ENCODE results near the gene CLIP4.

Gene CLIP4

DNA sequence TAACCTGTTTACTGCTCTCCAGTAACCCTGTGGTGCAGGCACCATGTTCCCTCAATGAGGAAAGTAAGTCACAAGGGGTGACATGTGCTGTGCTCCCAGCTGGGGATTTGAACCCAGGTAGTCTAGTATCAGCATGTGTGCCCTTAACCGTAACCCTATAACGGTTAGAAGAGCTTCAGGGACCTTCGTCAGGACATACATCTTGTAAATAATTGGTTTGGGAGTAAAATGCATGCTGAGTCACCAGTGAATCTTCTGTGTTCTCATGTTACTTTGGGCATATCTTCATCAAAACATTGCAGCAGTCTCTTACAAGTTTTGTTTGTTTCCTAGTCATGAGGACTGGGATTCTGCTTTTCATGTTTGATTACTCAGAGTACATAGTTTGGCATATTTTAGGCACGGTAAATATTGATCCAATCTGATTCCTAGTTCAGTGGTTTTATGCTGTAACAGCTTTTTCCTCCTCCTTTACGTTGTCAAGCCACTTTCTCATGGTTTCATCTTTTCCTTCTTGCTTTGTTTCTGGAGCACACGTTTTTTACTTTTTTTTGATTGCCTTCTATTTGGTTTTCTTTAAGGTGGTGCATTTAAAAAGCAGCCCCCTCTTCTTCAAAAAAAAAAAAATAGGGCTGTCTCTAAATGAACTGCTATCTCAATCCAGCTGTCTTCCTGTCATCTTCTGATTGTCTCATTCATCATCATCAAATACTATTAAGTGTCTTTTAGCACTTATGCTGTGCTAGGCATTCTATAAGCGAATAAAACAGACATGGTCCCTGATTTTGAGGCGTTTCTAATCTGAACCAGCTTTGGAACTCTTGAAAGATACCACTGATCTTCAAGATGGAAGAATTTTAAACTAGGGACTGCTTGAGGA is 50.4 kb downstream of the CLIP4 start:
- Histone ChIP-seq H3K4me1 (ENCODE audit: control insufficient read depth, insufficient read depth, low read length, poor library complexity, severe bottlenecking) (no peaks in the 10 kb centered on the region), H3K4me3 (ENCODE audit: extremely low read depth, insufficient read depth, low read length, poor library complexity, severe bottlenecking) (no peak overlapping the region), H3K36me3 (ENCODE audit: control insufficient read depth, insufficient read depth, low read length) (no peaks in the 10 kb centered on the region), H3K27ac (ENCODE audit: low read depth, low read length, severe bottlenecking) (no peak overlapping the region), H3K9me3 (ENCODE audit: control insufficient read depth, low read length) (no peaks in the 10 kb centered on the region)
- WGBS, 2 experiments (ENCODE audit: insufficient coverage in 2 of 2): 69 to 77% methylated on average over 4 to 5 of the region's 8 CpGs

GRCh38 chr2:29166242-29167039 is 51.2 kb downstream of the CLIP4 start:
- Histone ChIP-seq H3K27ac (ENCODE audit: low read depth, low read length, severe bottlenecking) (no peak overlapping the region), H3K4me3 (ENCODE audit: extremely low read depth, insufficient read depth, low read length, poor library complexity, severe bottlenecking) (no peak overlapping the region), H3K9me3 (ENCODE audit: control insufficient read depth, low read length) (no peaks in the 10 kb centered on the region), H3K4me1 (ENCODE audit: control insufficient read depth, insufficient read depth, low read length, poor library complexity, severe bottlenecking) (no peaks in the 10 kb centered on the region), H3K36me3 (ENCODE audit: control insufficient read depth, insufficient read depth, low read length) (no peaks in the 10 kb centered on the region)
- WGBS, 2 experiments (ENCODE audit: insufficient coverage in 2 of 2): 80% methylated on average over 1 of the region's 1 CpG; no CpG with 5 or more reads in 1 of the 2 experiments

GRCh38 chr2:29174937-29175336 is 59.7 kb downstream of the CLIP4 start:
- WGBS, 2 experiments (ENCODE audit: insufficient coverage in 2 of 2): 49 to 61% methylated on average over 2 of the region's 2 CpGs

DNA sequence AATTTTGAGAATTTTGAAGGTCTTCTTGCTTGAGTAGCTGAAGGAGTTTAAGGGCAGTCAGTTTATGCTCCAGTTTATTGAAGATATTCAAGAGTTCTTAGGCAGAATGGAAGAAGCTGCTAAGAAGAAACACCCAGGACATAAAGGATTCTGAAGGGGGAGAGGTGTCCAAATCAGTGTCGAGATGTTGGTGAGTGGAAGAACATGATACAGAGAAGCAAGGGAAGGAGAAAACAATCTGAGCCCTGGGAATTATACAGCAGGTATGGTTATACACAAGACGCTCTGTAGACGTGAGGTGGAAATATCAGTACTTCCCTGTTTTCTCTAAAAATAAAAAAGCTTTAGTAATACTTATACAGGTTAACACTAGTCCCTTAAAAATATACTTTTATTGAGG is 60.1 kb downstream of the CLIP4 start:
- no peaks in the 10 kb centered on the region for H3K36me3 ChIP-seq (ENCODE audit: control insufficient read depth, insufficient read depth, low read length)
- WGBS, 2 experiments (ENCODE audit: insufficient coverage in 2 of 2): 83 to 88% methylated on average over 1 of the region's 3 CpGs
- H3K4me1 ChIP-seq (ENCODE audit: control insufficient read depth, insufficient read depth, low read length, poor library complexity, severe bottlenecking): no peaks in the 10 kb centered on the region
- no peaks in the 10 kb centered on the region for H3K9me3 ChIP-seq (ENCODE audit: control insufficient read depth, low read length)
- no peak overlapping the region for H3K4me3 ChIP-seq (ENCODE audit: extremely low read depth, insufficient read depth, low read length, poor library complexity, severe bottlenecking)
- H3K27ac ChIP-seq (ENCODE audit: low read depth, low read length, severe bottlenecking): no peak overlapping the region

More at GRCh38 chr2:29174937-29175336, 59.7 kb downstream of the CLIP4 start:
- no peaks in the 10 kb centered on the region for H3K4me1 ChIP-seq (ENCODE audit: control insufficient read depth, insufficient read depth, low read length, poor library complexity, severe bottlenecking)
- no peaks in the 10 kb centered on the region for H3K36me3 ChIP-seq (ENCODE audit: control insufficient read depth, insufficient read depth, low read length)
- H3K9me3 ChIP-seq (ENCODE audit: control insufficient read depth, low read length): no peaks in the 10 kb centered on the region
- no peak overlapping the region for H3K4me3 ChIP-seq (ENCODE audit: extremely low read depth, insufficient read depth, low read length, poor library complexity, severe bottlenecking)
- no peak overlapping the region for H3K27ac ChIP-seq (ENCODE audit: low read depth, low read length, severe bottlenecking)

GRCh38 chr2:29182334-29182733 is 67.1 kb downstream of the CLIP4 start:
- 75 to 88% methylated on average over 1 of the region's 1 CpG for WGBS, 2 experiments (ENCODE audit: insufficient coverage in 2 of 2)
- no peak overlapping the region for H3K4me3 ChIP-seq (ENCODE audit: extremely low read depth, insufficient read depth, low read length, poor library complexity, severe bottlenecking)
- H3K4me1 ChIP-seq (ENCODE audit: control insufficient read depth, insufficient read depth, low read length, poor library complexity, severe bottlenecking): no peaks in the 10 kb centered on the region
- no peaks in the 10 kb centered on the region for H3K9me3 ChIP-seq (ENCODE audit: control insufficient read depth, low read length)
- H3K36me3 ChIP-seq (ENCODE audit: control insufficient read depth, insufficient read depth, low read length): no peaks in the 10 kb centered on the region
- H3K27ac ChIP-seq (ENCODE audit: low read depth, low read length, severe bottlenecking): no peak overlapping the region

DNA sequence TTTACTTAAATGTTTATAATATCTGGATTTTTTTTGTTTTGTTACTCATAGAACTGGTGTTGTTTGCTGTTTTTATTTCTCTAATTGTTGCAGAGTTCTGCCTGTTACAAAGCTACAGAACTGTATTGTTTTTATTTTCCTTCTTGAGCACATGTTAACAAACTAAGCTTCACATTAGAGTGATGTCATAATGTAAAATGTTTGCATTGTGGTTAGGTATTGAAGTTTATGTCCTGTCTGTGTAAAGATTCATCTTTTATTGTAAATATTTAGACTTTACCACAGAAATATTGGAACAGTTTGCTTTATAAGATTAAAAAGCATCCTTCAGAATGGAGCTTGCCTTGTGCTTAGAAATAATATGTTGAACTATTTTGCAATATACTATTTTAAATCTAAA is 67.7 kb downstream of the CLIP4 start:
- no peaks in the 10 kb centered on the region for H3K36me3 ChIP-seq (ENCODE audit: control insufficient read depth, insufficient read depth, low read length)
- H3K27ac ChIP-seq (ENCODE audit: low read depth, low read length, severe bottlenecking): no peak overlapping the region
- no peaks in the 10 kb centered on the region for H3K9me3 ChIP-seq (ENCODE audit: control insufficient read depth, low read length)
- no peaks in the 10 kb centered on the region for H3K4me1 ChIP-seq (ENCODE audit: control insufficient read depth, insufficient read depth, low read length, poor library complexity, severe bottlenecking)
- no peak overlapping the region for H3K4me3 ChIP-seq (ENCODE audit: extremely low read depth, insufficient read depth, low read length, poor library complexity, severe bottlenecking)

DNA sequence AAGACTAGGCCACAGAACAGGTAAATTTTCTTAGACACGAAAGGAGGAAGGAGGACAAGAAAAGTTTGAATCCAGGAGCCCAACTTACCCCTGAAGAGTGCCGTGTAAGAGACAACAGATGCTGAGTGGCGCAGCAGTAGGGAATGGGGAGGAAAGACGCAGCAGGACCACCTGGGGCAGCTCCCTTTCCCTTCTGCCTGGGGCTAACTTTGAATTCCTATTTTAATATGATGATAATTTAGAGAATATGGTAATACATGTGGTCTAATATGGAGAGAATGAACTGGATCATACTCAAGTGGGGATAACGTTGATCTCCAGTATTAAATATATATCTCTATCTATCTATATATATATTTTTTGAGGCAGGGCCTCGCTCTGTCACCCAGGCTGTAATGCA is 69.3 kb downstream of the CLIP4 start:
- H3K27ac ChIP-seq (ENCODE audit: low read depth, low read length, severe bottlenecking): no peak overlapping the region
- 90 to 94% methylated on average over 3 to 4 of the region's 6 CpGs for WGBS, 2 experiments (ENCODE audit: insufficient coverage in 2 of 2)
- H3K36me3 ChIP-seq (ENCODE audit: control insufficient read depth, insufficient read depth, low read length): no peaks in the 10 kb centered on the region

DNA sequence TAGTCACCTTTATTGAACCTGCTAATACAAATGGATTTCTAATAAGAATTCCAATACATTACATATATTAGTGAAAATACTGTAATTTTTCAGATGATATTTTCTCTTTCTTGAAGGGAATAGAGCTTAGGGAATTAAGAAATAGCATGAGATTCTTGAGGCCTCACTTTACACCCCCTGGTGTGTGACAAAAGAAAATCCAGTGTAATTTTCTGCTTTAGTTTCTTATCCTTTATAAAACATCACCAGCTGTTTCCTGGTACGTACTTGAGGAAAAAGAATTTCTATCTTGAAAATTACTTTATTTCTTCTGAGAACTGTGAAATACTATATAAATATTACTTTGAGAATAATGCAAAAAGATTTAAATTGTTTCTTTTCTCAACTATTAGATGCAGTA is 71.6 kb downstream of the CLIP4 start:
- no CpG with 5 or more reads among the region's 1 CpG for WGBS, 2 experiments (ENCODE audit: insufficient coverage in 2 of 2)
- Histone ChIP-seq H3K27ac (ENCODE audit: low read depth, low read length, severe bottlenecking) (no peak overlapping the region), H3K4me3 (ENCODE audit: extremely low read depth, insufficient read depth, low read length, poor library complexity, severe bottlenecking) (no peak overlapping the region), H3K9me3 (ENCODE audit: control insufficient read depth, low read length) (no peaks in the 10 kb centered on the region), H3K4me1 (ENCODE audit: control insufficient read depth, insufficient read depth, low read length, poor library complexity, severe bottlenecking) (no peaks in the 10 kb centered on the region), H3K36me3 (ENCODE audit: control insufficient read depth, insufficient read depth, low read length) (no peaks in the 10 kb centered on the region)

More for the DNA sequence above, 69.3 kb downstream of the CLIP4 start:
- H3K4me3 ChIP-seq (ENCODE audit: extremely low read depth, insufficient read depth, low read length, poor library complexity, severe bottlenecking): no peak overlapping the region
- H3K4me1 ChIP-seq (ENCODE audit: control insufficient read depth, insufficient read depth, low read length, poor library complexity, severe bottlenecking): no peaks in the 10 kb centered on the region
- no peaks in the 10 kb centered on the region for H3K9me3 ChIP-seq (ENCODE audit: control insufficient read depth, low read length)

DNA sequence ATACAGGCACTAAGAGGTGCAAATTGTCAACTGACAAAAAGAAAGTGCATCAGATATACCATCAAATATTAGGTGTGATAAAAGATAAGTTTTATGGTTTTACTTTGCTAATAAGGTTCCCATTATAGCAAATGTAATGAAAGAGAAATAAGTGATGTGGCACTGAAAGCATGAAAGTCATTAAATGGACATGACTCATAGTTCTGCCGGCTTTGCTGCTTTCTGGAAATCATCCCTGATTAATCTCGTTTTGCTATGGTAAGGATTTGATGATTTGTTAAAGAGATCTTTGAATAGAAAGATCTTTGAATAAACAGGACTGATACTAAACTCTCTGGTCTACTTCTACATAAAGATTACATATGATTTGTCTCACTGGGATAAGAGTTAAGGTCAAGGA is 72.7 kb downstream of the CLIP4 start:
- H3K9me3 ChIP-seq (ENCODE audit: control insufficient read depth, low read length): no peaks in the 10 kb centered on the region
- 100% methylated on average over 1 of the region's 2 CpGs for WGBS, 2 experiments (ENCODE audit: insufficient coverage in 2 of 2)
- no peaks in the 10 kb centered on the region for H3K36me3 ChIP-seq (ENCODE audit: control insufficient read depth, insufficient read depth, low read length)
- no peak overlapping the region for H3K27ac ChIP-seq (ENCODE audit: low read depth, low read length, severe bottlenecking)
- H3K4me1 ChIP-seq (ENCODE audit: control insufficient read depth, insufficient read depth, low read length, poor library complexity, severe bottlenecking): no peaks in the 10 kb centered on the region
- H3K4me3 ChIP-seq (ENCODE audit: extremely low read depth, insufficient read depth, low read length, poor library complexity, severe bottlenecking): no peak overlapping the region

GRCh38 chr2:29189052-29189451 is 73.8 kb downstream of the CLIP4 start:
- Histone ChIP-seq H3K27ac (ENCODE audit: low read depth, low read length, severe bottlenecking) (no peak overlapping the region), H3K4me3 (ENCODE audit: extremely low read depth, insufficient read depth, low read length, poor library complexity, severe bottlenecking) (no peak overlapping the region), H3K4me1 (ENCODE audit: control insufficient read depth, insufficient read depth, low read length, poor library complexity, severe bottlenecking) (no peaks in the 10 kb centered on the region), H3K9me3 (ENCODE audit: control insufficient read depth, low read length) (no peaks in the 10 kb centered on the region), H3K36me3 (ENCODE audit: control insufficient read depth, insufficient read depth, low read length) (no peaks in the 10 kb centered on the region)
- WGBS, 2 experiments (ENCODE audit: insufficient coverage in 2 of 2): 80 to 97% methylated on average over 2 to 3 of the region's 5 CpGs

GRCh38 chr2:29191817-29192216 is 76.6 kb downstream of the CLIP4 start:
- H3K4me3 ChIP-seq (ENCODE audit: extremely low read depth, insufficient read depth, low read length, poor library complexity, severe bottlenecking): no peak overlapping the region
- H3K4me1 ChIP-seq (ENCODE audit: control insufficient read depth, insufficient read depth, low read length, poor library complexity, severe bottlenecking): no peaks in the 10 kb centered on the region
- no peak overlapping the region for H3K27ac ChIP-seq (ENCODE audit: low read depth, low read length, severe bottlenecking)
- WGBS, 2 experiments (ENCODE audit: insufficient coverage in 2 of 2): 91 to 98% methylated on average over 3 to 5 of the region's 6 CpGs
- H3K36me3 ChIP-seq (ENCODE audit: control insufficient read depth, insufficient read depth, low read length): no peaks in the 10 kb centered on the region
- no peaks in the 10 kb centered on the region for H3K9me3 ChIP-seq (ENCODE audit: control insufficient read depth, low read length)
